Activated T-cell treated with anti-CD3 and anti-CD28 coated beads, Interleukin-2, amount 50 U/mL, for 48 hours (primary cell): ENCODE measurements around the gene RAB7B.

ENCODE experiments used
- DNase-seq, 2 experiments: peaks; one replicate each; pipeline ENCODE4 v3.0.0-alpha.2; 2020

RAB7B gene

GRCh38 chr1:205993068-205993467 lies 10.1 kb downstream of the RAB7B start:
- DNase-seq, result no peak

- no peak for DNase-seq
Measured at GRCh38 chr1:205992218-205992882, 10.8 kb downstream of the RAB7B start.

- no peak for DNase-seq
Measured at GRCh38 chr1:205991237-205991636, 12.0 kb downstream of the RAB7B start.

- no peak for DNase-seq
Measured at GRCh38 chr1:205990226-205990625, 13.0 kb downstream of the RAB7B start.

GRCh38 chr1:205989786-205990185 lies 13.4 kb downstream of the RAB7B start:
- DNase-seq, result no peak

GRCh38 chr1:205988585-205988995 lies 14.6 kb downstream of the RAB7B start:
- no peak for DNase-seq

GRCh38 chr1:205986861-205987260 lies 16.3 kb downstream of the RAB7B start:
- DNase-seq, result no peak

GRCh38 chr1:205986292-205986691 lies 16.9 kb downstream of the RAB7B start:
- DNase-seq, result no peak

GRCh38 chr1:205985330-205986005 lies 17.7 kb downstream of the RAB7B start:
- no peak for DNase-seq

GRCh38 chr1:205983925-205984725 lies 19.1 kb downstream of the RAB7B start:
- DNase-seq, result peak; percentile 32 to 51

- DNase-seq, result no peak
Measured at GRCh38 chr1:205981257-205981656, 21.9 kb downstream of the RAB7B start.

- no peak for DNase-seq
Measured at GRCh38 chr1:205980237-205980870, 22.8 kb downstream of the RAB7B start.

- no peak for DNase-seq
Measured at GRCh38 chr1:205979301-205979700, 23.9 kb downstream of the RAB7B start.

GRCh38 chr1:205978676-205979075 lies 24.5 kb downstream of the RAB7B start:
- DNase-seq, result no peak

- DNase-seq, result peak; percentile 76 to 82
Measured at GRCh38 chr1:205977402-205978014, 25.7 kb downstream of the RAB7B start.

- DNase-seq, result no peak
Measured at GRCh38 chr1:205976708-205977401, 26.3 kb downstream of the RAB7B start.

- no peak for DNase-seq
Measured at GRCh38 chr1:205976036-205976435, 27.2 kb downstream of the RAB7B start.

- DNase-seq, result no peak
Measured at GRCh38 chr1:205975387-205975998, 27.7 kb downstream of the RAB7B start.

GRCh38 chr1:205974712-205975111 lies 28.5 kb downstream of the RAB7B start:
- DNase-seq, result no peak

GRCh38 chr1:205973377-205974232 lies 29.6 kb downstream of the RAB7B start:
- DNase-seq, result no peak
